ENCODE data around the gene TRMU. TPM values are rescaled to one million over a fixed set of nuclear protein-coding genes. Genes with fewer than 3 reads are reported as not detected.

Gene TRMU
- total RNA-seq, 1 experiment from 2014 or later: 73.9 TPM

DNA sequence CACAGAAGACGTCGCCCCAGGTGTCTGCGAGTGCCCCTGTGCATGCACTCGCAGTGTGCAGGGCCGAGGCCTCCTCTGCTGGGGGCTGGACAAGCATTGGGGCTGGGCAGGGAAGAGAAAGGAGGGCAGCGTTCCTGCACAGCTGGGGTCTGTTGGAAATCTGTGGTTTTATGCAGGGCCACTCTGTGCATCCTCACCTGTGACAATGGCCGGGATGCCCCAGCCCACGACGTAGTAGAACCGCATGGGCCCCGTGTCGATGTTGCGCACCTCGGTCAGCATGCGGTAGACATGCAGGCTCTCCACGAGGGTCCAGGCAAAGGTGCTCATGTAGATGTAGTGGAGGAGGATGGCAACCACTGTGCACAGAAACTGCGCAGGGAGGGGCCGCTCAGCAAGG lies 37.2 kb downstream of the TRMU start:
- no peaks in the 10 kb centered on the region for H3K27me3 ChIP-seq (replicated peaks; ENCODE audit: control insufficient read depth, insufficient read depth, low read length)
- ChIA-PET CTCF (no interaction called here), POLR2A (no interaction called here)
- peaks cover 44% of the 10 kb centered on the region for H3K4me1 Mint-ChIP-seq (ENCODE audit: low read depth, unreplicated experiment)
- H3K27ac Mint-ChIP-seq (ENCODE audit: unreplicated experiment): peak overlapping the region; percentile 85
- TF ChIP-seq, protein P1, sequence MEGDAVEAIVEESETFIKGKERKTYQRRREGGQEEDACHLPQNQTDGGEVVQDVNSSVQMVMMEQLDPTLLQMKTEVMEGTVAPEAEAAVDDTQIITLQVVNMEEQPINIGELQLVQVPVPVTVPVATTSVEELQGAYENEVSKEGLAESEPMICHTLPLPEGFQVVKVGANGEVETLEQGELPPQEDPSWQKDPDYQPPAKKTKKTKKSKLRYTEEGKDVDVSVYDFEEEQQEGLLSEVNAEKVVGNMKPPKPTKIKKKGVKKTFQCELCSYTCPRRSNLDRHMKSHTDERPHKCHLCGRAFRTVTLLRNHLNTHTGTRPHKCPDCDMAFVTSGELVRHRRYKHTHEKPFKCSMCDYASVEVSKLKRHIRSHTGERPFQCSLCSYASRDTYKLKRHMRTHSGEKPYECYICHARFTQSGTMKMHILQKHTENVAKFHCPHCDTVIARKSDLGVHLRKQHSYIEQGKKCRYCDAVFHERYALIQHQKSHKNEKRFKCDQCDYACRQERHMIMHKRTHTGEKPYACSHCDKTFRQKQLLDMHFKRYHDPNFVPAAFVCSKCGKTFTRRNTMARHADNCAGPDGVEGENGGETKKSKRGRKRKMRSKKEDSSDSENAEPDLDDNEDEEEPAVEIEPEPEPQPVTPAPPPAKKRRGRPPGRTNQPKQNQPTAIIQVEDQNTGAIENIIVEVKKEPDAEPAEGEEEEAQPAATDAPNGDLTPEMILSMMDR (IDR thresholded peaks at IDR 0.05; ENCODE audit: insufficient read depth in 1 of 2, low read depth in 1 of 2, low read length in 1 of 2, severe bottlenecking in 1 of 2, unreplicated experiment in 1 of 2): no peak
- intact Hi-C loops (cut with micrococcal nuclease; ENCODE audit: unreplicated experiment): no loop called here
- no peak overlapping the region for H3K4me3 ChIP-seq (ENCODE audit: low read depth, low read length)
- no peaks in the 10 kb centered on the region for H3K36me3 ChIP-seq (ENCODE audit: control insufficient read depth, insufficient read depth, low read length)
- peaks cover 32% of the 10 kb centered on the region for H3K4me1 ChIP-seq
- DNase-seq: no peak
- no peaks in the 10 kb centered on the region for H3K27me3 Mint-ChIP-seq (ENCODE audit: insufficient read depth, unreplicated experiment)
- peaks cover 81% of the 10 kb centered on the region for H3K36me3 Mint-ChIP-seq (ENCODE audit: insufficient read depth, unreplicated experiment)
- no peak overlapping the region for H3K4me3 Mint-ChIP-seq (ENCODE audit: unreplicated experiment)
- BruUV-seq (replicated peaks): no TSS peak
- peaks cover 21% of the 10 kb centered on the region for H3K9me3 Mint-ChIP-seq (ENCODE audit: unreplicated experiment)
- H3K9me3 ChIP-seq: peaks cover 13% of the 10 kb centered on the region

DNA sequence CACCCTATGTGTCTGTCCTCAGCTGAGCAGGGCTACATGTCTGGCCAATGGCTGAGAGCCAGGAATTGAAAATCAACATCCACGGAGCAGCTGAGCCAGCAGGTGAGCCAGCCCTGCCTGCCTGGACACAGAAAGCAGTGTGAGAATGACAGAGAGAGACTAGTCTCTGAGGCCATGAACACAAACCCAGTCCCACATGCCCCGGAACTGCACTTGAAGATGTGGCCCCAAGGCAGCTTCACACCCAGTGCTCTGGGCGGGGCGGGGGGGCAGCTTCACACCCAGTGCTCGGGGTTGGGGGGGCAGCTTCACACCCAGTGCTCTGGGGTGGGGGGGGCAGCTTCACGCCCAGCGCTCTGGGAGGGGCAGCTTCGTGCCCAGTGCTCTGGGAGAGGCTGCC lies 37.6 kb downstream of the TRMU start:
- Histone ChIP-seq H3K4me3 (ENCODE audit: low read depth, low read length) (no peak overlapping the region), H3K36me3 (ENCODE audit: control insufficient read depth, insufficient read depth, low read length) (no peaks in the 10 kb centered on the region), H3K27me3 (replicated peaks; ENCODE audit: control insufficient read depth, insufficient read depth, low read length) (no peaks in the 10 kb centered on the region), H3K9me3 (peaks cover 13% of the 10 kb centered on the region), H3K4me1 (peaks cover 33% of the 10 kb centered on the region)
- ChIA-PET POLR2A (no interaction called here), CTCF (no interaction called here)
- TF ChIP-seq, protein P1 (IDR thresholded peaks at IDR 0.05; ENCODE audit: insufficient read depth in 1 of 2, low read depth in 1 of 2, low read length in 1 of 2, severe bottlenecking in 1 of 2, unreplicated experiment in 1 of 2): no peak
- Mint-ChIP-seq H3K4me3 (ENCODE audit: unreplicated experiment) (no peak overlapping the region), H3K4me1 (ENCODE audit: low read depth, unreplicated experiment) (peaks cover 48% of the 10 kb centered on the region), H3K27me3 (ENCODE audit: insufficient read depth, unreplicated experiment) (no peaks in the 10 kb centered on the region), H3K9me3 (ENCODE audit: unreplicated experiment) (peaks cover 23% of the 10 kb centered on the region), H3K27ac (ENCODE audit: unreplicated experiment) (peak overlapping the region; percentile 85), H3K36me3 (ENCODE audit: insufficient read depth, unreplicated experiment) (peaks cover 81% of the 10 kb centered on the region)
- intact Hi-C loops (cut with micrococcal nuclease; ENCODE audit: unreplicated experiment): no loop called here
- no peak for DNase-seq
- BruUV-seq (replicated peaks): no TSS peak

DNA sequence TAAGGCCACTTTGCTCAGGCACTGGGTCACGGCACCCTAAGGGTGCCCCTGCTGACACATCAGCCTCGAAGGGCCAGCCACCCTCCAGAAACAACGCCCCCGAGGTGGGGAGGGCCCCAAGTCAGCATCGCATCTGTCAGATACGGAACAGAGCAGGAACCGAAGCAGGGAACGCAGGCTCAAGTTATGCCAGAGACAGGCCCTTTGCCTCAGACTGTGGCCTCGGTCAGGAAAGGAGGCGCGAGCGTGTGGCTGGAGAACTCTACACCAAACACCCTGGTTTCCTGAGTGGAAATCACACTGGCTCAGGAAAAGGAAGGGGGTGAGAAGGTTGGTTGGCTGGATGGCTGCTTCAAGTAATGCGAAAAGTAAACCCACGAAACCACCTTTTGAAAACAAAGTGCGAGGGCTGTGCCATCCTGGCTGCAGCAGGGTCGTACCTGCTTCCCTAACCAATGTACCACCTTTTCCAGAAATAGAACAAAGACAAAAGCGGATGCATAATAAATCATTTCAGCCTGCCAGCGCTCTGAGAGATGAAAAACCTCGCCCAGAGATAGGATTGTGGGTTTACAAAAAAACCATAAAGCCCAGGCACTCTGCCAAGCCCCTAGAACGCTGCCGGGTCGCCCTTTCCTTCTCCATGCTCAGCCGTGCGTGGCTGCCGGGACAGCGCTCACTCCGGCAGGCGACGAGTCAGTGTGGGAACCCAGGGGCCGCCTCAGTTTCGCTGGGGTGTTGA lies 38.6 kb downstream of the TRMU start:
- Histone ChIP-seq H3K36me3 (ENCODE audit: control insufficient read depth, insufficient read depth, low read length) (no peaks in the 10 kb centered on the region), H3K4me1 (peaks cover 42% of the 10 kb centered on the region), H3K4me3 (ENCODE audit: low read depth, low read length) (no peak overlapping the region), H3K9me3 (peaks cover 13% of the 10 kb centered on the region), H3K27me3 (replicated peaks; ENCODE audit: control insufficient read depth, insufficient read depth, low read length) (no peaks in the 10 kb centered on the region)
- ChIA-PET POLR2A (no interaction called here), CTCF (no interaction called here)
- H3K27me3 Mint-ChIP-seq (ENCODE audit: insufficient read depth, unreplicated experiment): no peaks in the 10 kb centered on the region
- intact Hi-C loops (cut with micrococcal nuclease; ENCODE audit: unreplicated experiment): no loop called here
- peaks cover 57% of the 10 kb centered on the region for H3K4me1 Mint-ChIP-seq (ENCODE audit: low read depth, unreplicated experiment)
- peak overlapping the region; percentile 42 for H3K27ac Mint-ChIP-seq (ENCODE audit: unreplicated experiment)
- no TSS peak for BruUV-seq (replicated peaks)
- TF ChIP-seq, protein P1 (IDR thresholded peaks at IDR 0.05; ENCODE audit: insufficient read depth in 1 of 2, low read depth in 1 of 2, low read length in 1 of 2, severe bottlenecking in 1 of 2, unreplicated experiment in 1 of 2): no peak
- H3K36me3 Mint-ChIP-seq (ENCODE audit: insufficient read depth, unreplicated experiment): peaks cover 84% of the 10 kb centered on the region
- no peak overlapping the region for H3K4me3 Mint-ChIP-seq (ENCODE audit: unreplicated experiment)
- H3K9me3 Mint-ChIP-seq (ENCODE audit: unreplicated experiment): peaks cover 23% of the 10 kb centered on the region
- no peak for DNase-seq

All from Caco-2 (cell line).